BLaER1 treated with 17β-estradiol and CSF1 and Interleukin-3, amounts not matched to agents 10 nM and 100 nM (cell line): ENCODE measurements around the gene GPN1.

Experiments used
- H3K27ac ChIP-seq, 11 experiments: shearing (Covaris generic); formaldehyde crosslinking; 2 replicates each; pipeline ENCODE4 v1.8.1; 2022
- H3K27me3 ChIP-seq, 11 experiments: shearing (Covaris generic); formaldehyde crosslinking; 2 replicates each; pipeline ENCODE4 v1.8.1; 2022
- H3K36me3 ChIP-seq, 11 experiments: shearing (Covaris generic); formaldehyde crosslinking; 2 replicates each; pipeline ENCODE4 v1.8.1; 2022
- H3K4me1 ChIP-seq, 10 experiments: shearing (Covaris generic); formaldehyde crosslinking; 2 replicates each; pipeline ENCODE4 v1.8.1; 2022
- H3K4me2 ChIP-seq, 11 experiments: shearing (Covaris generic); formaldehyde crosslinking; 2 replicates each; pipeline ENCODE4 v1.8.1; 2022
- H3K4me3 ChIP-seq, 10 experiments: shearing (Covaris generic); formaldehyde crosslinking; 2 replicates each; pipeline ENCODE4 v1.8.1; 2022
- H3K9ac ChIP-seq, 11 experiments: shearing (Covaris generic); formaldehyde crosslinking; 2 replicates each; pipeline ENCODE4 v1.8.1; 2022
- H3K9me3 ChIP-seq, 11 experiments: shearing (Covaris generic); formaldehyde crosslinking; replicated peaks in 1 of 11; 2 replicates each; pipeline ENCODE4 v1.8.1; 2022
- H4K20me1 ChIP-seq, 11 experiments: shearing (Covaris generic); formaldehyde crosslinking; 2 replicates each; pipeline ENCODE4 v1.8.1; 2022
- Cebpa-rat ChIP-seq, 11 experiments: shearing (Covaris generic); IDR thresholded peaks; 2 replicates each; pipeline ENCODE4 v1.8.1; 2022

GPN1 gene

GRCh38 chr2:27628767-27629709, at the start of gene GPN1, which contains the start of gene CCDC121:
Gene GPN1, plus strand, starts transcription at chr2:27629050. Its CDS starts 9 bp downstream, at chr2:27629059.
Gene CCDC121, minus strand, starts transcription at chr2:27629012. Its CDS starts 1,213 bp downstream, at chr2:27627799.
- peak within 1 kb of the TSS; percentile 92 to 100 (median 98) for H3K4me2 ChIP-seq
- peaks cover 38 to 45% (median 40%) of the 10 kb centered on the region in 10 experiments for H3K4me1 ChIP-seq
- H3K9me3 ChIP-seq = no peaks in the 10 kb centered on the region
- H3K27ac ChIP-seq = peak within 1 kb of the TSS; percentile 69 to 94 (median 86)
- peak within 1 kb of the TSS; percentile 82 to 99 (median 86) for H3K4me3 ChIP-seq
- peak within 1 kb of the TSS; percentile 86 to 96 (median 90) for H3K9ac ChIP-seq
- no peaks in the 10 kb centered on the region for H4K20me1 ChIP-seq
- no peak for TF ChIP-seq Cebpa-rat (IDR thresholded peaks at IDR 0.05)
- no peaks in the 10 kb centered on the region for H3K27me3 ChIP-seq
- peaks cover 45 to 58% (median 50%) of the 10 kb centered on the region in 11 experiments for H3K36me3 ChIP-seq

GRCh38 chr2:27581417-27582128, 47.3 kb upstream of the GPN1 start:
- Histone ChIP-seq H4K20me1 (peaks cover 0 to 15% (median 0%) of the 10 kb centered on the region in 11 experiments; a peak in 8 of 22 replicates), H3K4me2 (peak overlapping the region; percentile 48 to 98 (median 90); a peak in 21 of 22 replicates), H3K4me1 (peaks cover 21 to 34% (median 28%) of the 10 kb centered on the region in 10 experiments), H3K9ac (peak overlapping the region in 6 of 11 experiments; percentile 80 to 88 (median 86); a peak in 7 of 22 replicates), H3K36me3 (peaks cover 12 to 30% (median 16%) of the 10 kb centered on the region in 11 experiments; a peak in 19 of 22 replicates), H3K27ac (peak overlapping the region; percentile 66 to 90 (median 86); a peak in 20 of 22 replicates), H3K27me3 (no peaks in the 10 kb centered on the region), H3K4me3 (peak overlapping the region in 3 of 10 experiments; percentile 70 to 89 (median 84); a peak in 2 of 20 replicates), H3K9me3 (peaks cover 42 to 69% (median 59%) of the 10 kb centered on the region in 11 experiments)
- no peak for TF ChIP-seq Cebpa-rat (IDR thresholded peaks at IDR 0.05)

GRCh38 chr2:27582129-27582694, 46.6 kb upstream of the GPN1 start:
- TF ChIP-seq Cebpa-rat (IDR thresholded peaks at IDR 0.05) = no peak
- Histone ChIP-seq H3K27ac (peak overlapping the region; percentile 66 to 90 (median 86)), H3K4me1 (peaks cover 21 to 34% (median 28%) of the 10 kb centered on the region in 10 experiments)

GRCh38 chr2:27582695-27583389, 46.0 kb upstream of the GPN1 start, which contains the start of gene ZNF512:
Gene ZNF512, plus strand, starts transcription at chr2:27583042. Its CDS starts 71 bp downstream, at chr2:27583113.
- peak within 1 kb of the TSS; percentile 66 to 90 (median 86) for H3K27ac ChIP-seq
- H3K36me3 ChIP-seq = peaks cover 8 to 35% (median 26%) of the 10 kb centered on the region in 11 experiments; a peak in 21 of 22 replicates
- H3K4me1 ChIP-seq = peaks cover 21 to 34% (median 28%) of the 10 kb centered on the region in 10 experiments
- H3K27me3 ChIP-seq = no peaks in the 10 kb centered on the region
- peaks cover 39 to 69% (median 59%) of the 10 kb centered on the region in 11 experiments for H3K9me3 ChIP-seq
- H4K20me1 ChIP-seq = peaks cover 0 to 21% (median 0%) of the 10 kb centered on the region in 11 experiments; a peak in 9 of 22 replicates
- peak within 1 kb of the TSS; percentile 80 to 98 (median 91) for H3K4me2 ChIP-seq
- H3K9ac ChIP-seq = peak within 1 kb of the TSS; percentile 80 to 88 (median 85)
- peak within 1 kb of the TSS; percentile 70 to 89 (median 80) for H3K4me3 ChIP-seq
- TF ChIP-seq Cebpa-rat (IDR thresholded peaks at IDR 0.05) = no peak

More at GRCh38 chr2:27582129-27582694, 46.6 kb upstream of the GPN1 start:
- Histone ChIP-seq H3K27me3 (no peaks in the 10 kb centered on the region), H3K4me2 (peak overlapping the region; percentile 48 to 98 (median 90)), H3K9ac (peak overlapping the region; percentile 23 to 88 (median 84); a peak in 19 of 22 replicates), H3K9me3 (peaks cover 39 to 69% (median 59%) of the 10 kb centered on the region in 11 experiments), H3K36me3 (peaks cover 10 to 32% (median 19%) of the 10 kb centered on the region in 11 experiments; a peak in 20 of 22 replicates), H4K20me1 (peaks cover 0 to 21% (median 0%) of the 10 kb centered on the region in 11 experiments; a peak in 8 of 22 replicates), H3K4me3 (peak overlapping the region; percentile 70 to 89 (median 80))

- Histone ChIP-seq H3K4me1 (peaks cover 21 to 34% (median 28%) of the 10 kb centered on the region in 10 experiments), H3K36me3 (peaks cover 10 to 42% (median 32%) of the 10 kb centered on the region in 11 experiments; a peak in 20 of 22 replicates), H3K27me3 (no peaks in the 10 kb centered on the region), H3K27ac (peak overlapping the region; percentile 66 to 90 (median 86)), H4K20me1 (peaks cover 0 to 21% (median 0%) of the 10 kb centered on the region in 11 experiments; a peak in 9 of 22 replicates), H3K9me3 (peaks cover 39 to 69% (median 59%) of the 10 kb centered on the region in 11 experiments), H3K4me2 (peak overlapping the region; percentile 80 to 98 (median 91)), H3K9ac (peak overlapping the region; percentile 80 to 88 (median 85)), H3K4me3 (peak overlapping the region; percentile 70 to 89 (median 80))
- TF ChIP-seq Cebpa-rat (IDR thresholded peaks at IDR 0.05) = no peak
These were observed 45.4 kb upstream of the GPN1 start for GRCh38 chr2:27583390-27583915.

DNA sequence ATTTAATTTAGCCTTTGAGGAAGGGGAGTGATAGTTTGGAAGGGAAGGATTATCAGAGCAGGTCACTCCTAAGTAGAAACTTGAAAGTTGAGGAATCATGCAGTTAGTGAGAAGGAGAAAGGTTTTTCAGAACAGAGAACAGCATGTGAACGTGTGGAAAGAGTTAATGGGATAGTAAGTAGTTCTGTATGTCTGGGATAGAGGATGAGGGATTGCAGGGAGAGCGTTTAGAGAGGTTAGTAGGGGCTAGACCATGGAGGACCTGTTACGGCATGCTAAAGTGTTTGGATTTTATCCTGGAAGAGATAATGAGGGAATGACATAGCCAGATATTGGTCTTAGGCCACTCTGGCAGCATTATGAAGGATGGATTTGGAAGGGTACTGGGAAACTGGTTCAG, 44.3 kb upstream of the GPN1 start:
- peak overlapping the region; percentile 70 to 89 (median 80); a peak in 19 of 20 replicates for H3K4me3 ChIP-seq

GRCh38 chr2:27587025-27587424, 41.8 kb upstream of the GPN1 start:
- Histone ChIP-seq H3K4me1 (peaks cover 19 to 29% (median 25%) of the 10 kb centered on the region in 10 experiments), H3K4me3 (no peak overlapping the region; a peak in 1 of 20 replicates), H3K4me2 (no peak overlapping the region), H3K9ac (no peak overlapping the region), H3K9me3 (peaks cover 47 to 75% (median 65%) of the 10 kb centered on the region in 11 experiments), H3K27ac (no peak overlapping the region), H3K27me3 (no peaks in the 10 kb centered on the region), H3K36me3 (peaks cover 42 to 76% (median 64%) of the 10 kb centered on the region in 11 experiments), H4K20me1 (peaks cover 0 to 31% (median 0%) of the 10 kb centered on the region in 11 experiments; a peak in 9 of 22 replicates)
- no peak for TF ChIP-seq Cebpa-rat (IDR thresholded peaks at IDR 0.05)

More for the DNA sequence above, 44.3 kb upstream of the GPN1 start:
- peaks cover 21 to 34% (median 28%) of the 10 kb centered on the region in 10 experiments for H3K4me1 ChIP-seq
- TF ChIP-seq Cebpa-rat (IDR thresholded peaks at IDR 0.05) = no peak
- no peaks in the 10 kb centered on the region for H3K27me3 ChIP-seq
- H3K4me2 ChIP-seq = peak overlapping the region; percentile 80 to 98 (median 91)
- H3K9ac ChIP-seq = peak overlapping the region in 9 of 11 experiments; percentile 14 to 88 (median 85); a peak in 12 of 22 replicates
- H3K27ac ChIP-seq = peak overlapping the region in 1 of 11 experiments; percentile 86; a peak in 1 of 22 replicates
- peaks cover 39 to 69% (median 59%) of the 10 kb centered on the region in 11 experiments for H3K9me3 ChIP-seq
- peaks cover 21 to 52% (median 41%) of the 10 kb centered on the region in 11 experiments; a peak in 20 of 22 replicates for H3K36me3 ChIP-seq
- H4K20me1 ChIP-seq = peaks cover 0 to 21% (median 0%) of the 10 kb centered on the region in 11 experiments; a peak in 9 of 22 replicates
